DMS 273 treated with DMSO at 0.1 percent for 48 hours (cell line): Measurements from ENCODE around the gene SLCO6A1.

ENCODE experiments used
- DNase-seq: peaks from one replicate; lab custom pipeline; 2025; lab: John Stamatoyannopoulos, UW

SLCO6A1 gene

GRCh38 chr5:102451082-102451481 lies 47.7 kb downstream of the SLCO6A1 start:
- no peak for DNase-seq

GRCh38 chr5:102450313-102450990 lies 48.3 kb downstream of the SLCO6A1 start:
- DNase-seq, result no peak

DNA sequence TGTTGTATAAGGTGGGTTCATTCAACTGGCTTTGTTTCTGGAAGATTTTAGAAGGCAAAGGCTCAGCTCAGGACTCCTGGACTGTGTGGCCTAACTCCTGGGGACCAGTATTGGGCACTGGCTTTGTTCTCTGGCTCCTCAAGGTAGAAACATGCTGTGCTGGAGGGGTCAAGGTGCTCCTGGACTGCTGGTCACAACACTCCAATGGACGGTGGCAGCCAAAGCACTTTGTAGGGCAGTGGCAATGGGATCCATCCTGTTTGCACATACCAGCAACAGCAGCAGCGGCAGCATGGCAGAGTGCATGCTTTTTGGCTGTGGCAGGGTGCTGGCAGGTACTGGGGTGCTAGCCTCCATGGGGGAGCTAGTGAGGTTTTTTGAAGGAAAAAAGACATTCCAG lies 65.3 kb downstream of the SLCO6A1 start:
- no peak for DNase-seq

DNA sequence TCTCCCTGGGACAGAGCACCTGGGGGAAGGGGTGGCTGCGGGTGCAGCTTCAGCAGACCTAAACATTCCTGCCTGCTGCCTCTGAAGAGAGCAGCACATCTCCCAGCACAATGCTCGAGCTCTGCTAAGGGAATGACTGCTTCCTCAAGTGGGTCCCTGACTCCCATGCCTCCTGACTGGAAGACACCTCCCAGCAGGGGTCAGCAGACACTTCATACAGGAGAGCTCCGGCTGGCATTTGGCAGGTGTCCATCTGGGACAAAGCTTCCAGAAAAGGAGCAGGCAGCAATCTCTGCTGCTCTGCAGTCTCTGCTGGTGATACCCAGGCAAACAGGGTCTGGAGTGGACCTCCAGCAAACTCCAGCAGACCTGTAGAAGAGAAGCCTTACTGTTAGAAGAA lies 77.2 kb downstream of the SLCO6A1 start:
- no peak for DNase-seq

DNA sequence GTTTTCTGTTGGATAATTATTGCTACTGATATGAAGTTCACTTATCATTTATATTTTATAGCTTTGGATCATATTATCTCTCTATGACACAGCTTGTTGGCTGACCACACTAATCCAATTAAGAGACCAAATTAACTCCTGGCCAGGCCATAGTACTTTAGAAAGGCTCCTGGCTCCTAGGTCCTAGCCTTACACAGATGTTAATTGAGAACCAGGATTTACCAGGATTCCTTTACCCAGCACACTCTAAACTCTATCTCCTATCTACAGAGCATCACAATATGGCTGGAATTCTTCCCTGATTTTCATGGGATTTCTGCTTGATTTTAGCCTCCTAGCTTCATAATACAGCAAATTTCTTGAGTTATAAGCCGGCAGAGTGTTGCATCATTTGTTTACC lies 80.3 kb downstream of the SLCO6A1 start:
- no peak for DNase-seq

- no peak for DNase-seq
These were observed 84.4 kb downstream of the SLCO6A1 start for GRCh38 chr5:102414448-102414847.

DNA sequence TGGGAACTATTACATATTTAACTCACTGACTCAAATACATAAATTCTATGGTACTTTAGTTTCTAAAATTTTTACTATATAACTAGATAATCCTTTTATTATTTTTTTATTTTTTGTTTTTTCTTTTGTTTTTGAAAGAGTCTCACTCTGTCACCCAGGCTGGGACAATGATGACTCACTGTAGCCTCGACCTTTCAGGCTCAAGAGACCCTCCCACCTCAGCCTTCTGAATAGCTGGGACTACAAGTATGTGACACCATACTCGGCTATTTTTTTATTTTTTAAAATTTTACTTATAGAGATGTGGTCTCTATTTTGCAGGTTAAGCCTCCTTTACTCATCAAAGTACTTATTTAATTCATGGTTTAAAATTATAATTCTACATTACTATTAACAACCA lies 110.6 kb downstream of the SLCO6A1 start:
- DNase-seq, result no peak

DNA sequence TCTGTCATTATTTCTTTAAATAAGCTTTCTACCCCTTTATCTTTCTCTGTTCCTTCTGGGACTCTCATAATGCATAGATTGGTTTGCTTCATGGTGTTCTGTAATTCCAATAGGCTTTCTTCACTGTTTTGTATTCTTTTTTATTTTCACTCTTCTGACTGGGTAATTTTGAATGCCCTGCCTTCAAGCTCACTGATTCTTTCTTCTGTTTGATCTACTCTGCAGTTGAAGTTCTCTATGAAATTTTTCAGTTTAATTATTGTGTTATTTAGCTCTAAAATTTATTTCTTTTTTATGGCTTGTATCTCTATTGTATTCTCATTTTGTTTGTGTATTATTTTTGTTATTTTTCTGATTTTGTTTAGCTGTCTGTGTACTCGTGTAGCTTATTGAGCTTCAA lies 113.4 kb downstream of the SLCO6A1 start:
- DNase-seq, result no peak

- no peak for DNase-seq
These were observed 118.6 kb downstream of the SLCO6A1 start for GRCh38 chr5:102380174-102380573.

- no peak for DNase-seq
These were observed 122.9 kb downstream of the SLCO6A1 start for GRCh38 chr5:102375876-102376275.

DNA sequence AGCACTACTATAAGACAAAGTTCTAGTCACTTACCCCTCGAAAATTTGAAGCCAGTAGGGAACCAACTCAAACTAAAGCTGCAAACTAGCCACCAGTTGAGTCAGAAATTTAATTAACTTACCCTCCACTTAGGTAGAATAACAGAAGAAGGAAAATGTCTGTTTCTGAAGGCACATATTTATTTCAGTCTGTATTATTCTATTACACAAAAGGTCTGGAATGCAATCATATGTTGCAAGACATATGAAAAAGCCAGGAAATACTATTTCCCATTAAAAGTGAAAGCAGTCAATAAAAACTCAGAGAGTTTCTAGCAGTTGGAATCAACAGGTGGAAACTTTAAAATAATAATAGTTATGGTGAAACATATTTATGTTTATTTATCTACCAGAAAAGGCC lies 123.5 kb downstream of the SLCO6A1 start:
- DNase-seq, result no peak

- no peak for DNase-seq
These were observed 130.4 kb downstream of the SLCO6A1 start for GRCh38 chr5:102368392-102368791.

GRCh38 chr5:102341681-102342288 lies 157.0 kb downstream of the SLCO6A1 start:
- DNase-seq, result peak; percentile 89

- DNase-seq, result no peak
These were observed 174.1 kb downstream of the SLCO6A1 start for GRCh38 chr5:102324714-102325113.
